ENCODE results near the gene JAK2. TPM values are rescaled to one million over a fixed set of nuclear protein-coding genes. Genes with fewer than 3 reads are reported as not detected.

The JAK2 gene
- total and polyA plus RNA-seq, 2 of the 4 experiments (the other 2 are of a cell fraction), result 2.3 to 6.1 TPM

GRCh38 chr9:5015934-5016333, 30.9 kb downstream of the JAK2 start:
- peaks cover 6% of the 10 kb centered on the region; the same call in 1 of the 2 replicates for H3K9me3 ChIP-seq (ENCODE audit: control insufficient read depth, insufficient read depth, low read length)
- no peak overlapping the region for H3K9ac ChIP-seq (ENCODE audit: low read depth, low read length)
- H2BK120ac ChIP-seq (ENCODE audit: low read depth, low read length), result no peak overlapping the region
- ChIA-PET CTCF (no interaction called here), POLR2A (ENCODE audit: unreplicated experiment) (no interaction called here)
- intact Hi-C loops (cut with micrococcal nuclease) (no loop called here), in situ Hi-C loops (cut with MboI; ENCODE audit: low sequenced_read_pairs) (no loop called here), dilution Hi-C loops (cut with HindIII; ENCODE audit: low sequenced_read_pairs, unreplicated experiment) (no loop called here)
- no peak overlapping the region for H3K14ac ChIP-seq (replicated peaks; ENCODE audit: low read depth, low read length)
- no peak overlapping the region for H2BK15ac ChIP-seq (ENCODE audit: low read depth, low read length)
- H3K79me1 ChIP-seq (ENCODE audit: low read depth in 1 of 2, low read length in 2 of 2), result peaks cover 28 to 34% of the 10 kb centered on the region in 2 experiments
- H3K4me2 ChIP-seq (ENCODE audit: low read depth, low read length), result no peak overlapping the region
- H3K36me3 ChIP-seq (ENCODE audit: control insufficient read depth, insufficient read depth, low read length), result no peaks in the 10 kb centered on the region
- H3K4ac ChIP-seq (ENCODE audit: low read depth, low read length), result no peak overlapping the region
- H4K20me1 ChIP-seq (ENCODE audit: insufficient read depth, low read length), result no peaks in the 10 kb centered on the region
- no peak overlapping the region for H2BK20ac ChIP-seq (ENCODE audit: low read depth, low read length)
- H4K8ac ChIP-seq (ENCODE audit: low read depth in 2 of 2, low read length in 2 of 2), result no peak overlapping the region
- DNase-seq (no peak), ATAC-seq (ENCODE audit: low read depth) (no peak)
- H3K23ac ChIP-seq (ENCODE audit: low read depth, low read length), result peak overlapping the region; percentile 46; the same call in 1 of the 2 replicates
- no peak overlapping the region for H3K18ac ChIP-seq (ENCODE audit: low read depth, low read length)
- H3K9me1 ChIP-seq (ENCODE audit: insufficient read depth, low read length), result peaks cover 5% of the 10 kb centered on the region; the same call in 1 of the 2 replicates
- H3K4me3 ChIP-seq (ENCODE audit: insufficient read depth, low read depth, low read length), result no peak overlapping the region
- no peaks in the 10 kb centered on the region for H3K4me1 ChIP-seq (ENCODE audit: control insufficient read depth, insufficient read depth, low read length)
- no peak overlapping the region for H2BK5ac ChIP-seq (ENCODE audit: low read depth, low read length, poor library complexity, severe bottlenecking)
- H4K91ac ChIP-seq (ENCODE audit: insufficient read depth, low read depth, low read length), result no peak overlapping the region
- H3K27me3 ChIP-seq (ENCODE audit: control insufficient read depth, insufficient read depth, low read length), result no peaks in the 10 kb centered on the region
- H3K27ac ChIP-seq (ENCODE audit: insufficient read depth, low read length), result no peak overlapping the region
- H3K56ac ChIP-seq (ENCODE audit: extremely low read depth, insufficient read depth, low read length), result no peak overlapping the region
- no peak overlapping the region for H2AFZ ChIP-seq (replicated peaks; ENCODE audit: low read length, poor library complexity)
- no peak overlapping the region for H4K5ac ChIP-seq (ENCODE audit: low read depth, low read length)
- no TSS peak for BruUV-seq (replicated peaks)
- WGBS, 2 experiments (ENCODE audit: extremely low coverage in 2 of 2, insufficient read length in 1 of 2), result 93% methylated on average over 3 of the region's 5 CpGs; no CpG with 5 or more reads in 1 of the 2 experiments
- H2AK9ac ChIP-seq (replicated peaks; ENCODE audit: low read depth, low read length, poor library complexity), result no peak overlapping the region
- H2AK5ac ChIP-seq (ENCODE audit: low read depth, low read length), result no peak overlapping the region
- TF ChIP-seq SMC3 (IDR thresholded peaks at IDR 0.05; ENCODE audit: low read depth, low read length) (no peak), RFX5 (IDR thresholded peaks at IDR 0.05; ENCODE audit: low read depth, low read length) (no peak), FOS (IDR thresholded peaks at IDR 0.05; ENCODE audit: low read depth, low read length) (no peak), CEBPB (IDR thresholded peaks at IDR 0.05; ENCODE audit: low read depth, low read length) (no peak), NFE2L2 (IDR thresholded peaks at IDR 0.05; ENCODE audit: low read depth, low read length) (no peak), MXI1 (IDR thresholded peaks at IDR 0.05; ENCODE audit: borderline replicate concordance, low read depth, low read length) (no peak), RAD21 (IDR thresholded peaks at IDR 0.05; ENCODE audit: low read length) (no peak), CHD1 (IDR thresholded peaks at IDR 0.05; ENCODE audit: low read depth, low read length) (no peak), MAFK (IDR thresholded peaks at IDR 0.05; ENCODE audit: low read depth, low read length) (no peak), USF2 (IDR thresholded peaks at IDR 0.05; ENCODE audit: low read depth, low read length) (no peak), BHLHE40 (IDR thresholded peaks at IDR 0.05; ENCODE audit: low read depth, low read length) (no peak)
